Testis (tissue), 2 donors: ENCODE data around the gene MMP13.

Source experiments
- CTCF ChIP-seq, 3 experiments: fragments of 450-650 bp in 2 of 3; fragments of 200-600 bp in 1 of 3; sonication (generic) in 1 of 3; IDR thresholded peaks; one replicate each; pipeline ENCODE4 v1.5.1; 2016 to 2019; ENCODE audit warnings: antibody characterized with exemption in 3 of 3, mild to moderate bottlenecking in 2 of 3, moderate library complexity in 1 of 3
- POLR2A ChIP-seq: fragments of 450-650 bp; IDR thresholded peaks from one replicate; pipeline ENCODE4 v1.6.1; 2017; ENCODE audit warnings: antibody characterized with exemption, mild to moderate bottlenecking, moderate library complexity

- TF ChIP-seq POLR2A (no peak), CTCF (IDR thresholded peaks at IDR 0.05) (no peak)
Measured at GRCh38 chr11:102974552-102975280, 19.2 kb upstream of the MMP13 start.
